Measurements from ENCODE around the gene SMTN.
A peak's percentile ranks its signal among the peaks of the same experiment; 100 is the strongest.
"Not testable (repeated sequence)": the region's sequence is repeated elsewhere in the genome, so short reads cannot be mapped to it uniquely, and the experiment has no call there.

Gene SMTN

GRCh38 chr22:31104869-31105268 lies 23.8 kb downstream of the SMTN start:
- no peak for DNase-seq (ENCODE audit: low read depth)

- no peak for DNase-seq (ENCODE audit: low read depth)
Observed at GRCh38 chr22:31105282-31105929, 24.3 kb downstream of the SMTN start.

GRCh38 chr22:31106001-31106571 lies 25.0 kb downstream of the SMTN start:
- no peak for DNase-seq (ENCODE audit: low read depth)

GRCh38 chr22:31106731-31107177 lies 25.6 kb downstream of the SMTN start:
- DNase-seq (ENCODE audit: low read depth): no peak

- peak; percentile 62 for DNase-seq (ENCODE audit: low read depth)
Observed at GRCh38 chr22:31107178-31107893, 26.2 kb downstream of the SMTN start, which contains the start of gene SELENOM. SELENOM (minus strand) TSS chr22:31107568; CDS start chr22:31107505, 63 bp downstream.

GRCh38 chr22:31107894-31108218 lies 26.7 kb downstream of the SMTN start:
- DNase-seq (ENCODE audit: low read depth): no peak

GRCh38 chr22:31112547-31113091 lies 31.5 kb downstream of the SMTN start:
- not testable (repeated sequence) for DNase-seq (ENCODE audit: low read depth)

- DNase-seq (ENCODE audit: low read depth): no peak
Observed at GRCh38 chr22:31118046-31118820, 37.1 kb downstream of the SMTN start.

GRCh38 chr22:31119026-31119717 lies 38.1 kb downstream of the SMTN start:
- no peak for DNase-seq (ENCODE audit: low read depth)

- DNase-seq (ENCODE audit: low read depth): no peak
Observed at GRCh38 chr22:31120230-31120629, 39.1 kb downstream of the SMTN start.

- DNase-seq (ENCODE audit: low read depth): no peak
Observed at GRCh38 chr22:31120642-31121041, 39.5 kb downstream of the SMTN start.

GRCh38 chr22:31121403-31121802 lies 40.3 kb downstream of the SMTN start:
- no peak for DNase-seq (ENCODE audit: low read depth)

- DNase-seq (ENCODE audit: low read depth): no peak
Observed at GRCh38 chr22:31122196-31122531, 41.0 kb downstream of the SMTN start.

- no peak for DNase-seq (ENCODE audit: low read depth)
Observed at GRCh38 chr22:31122532-31123291, 41.6 kb downstream of the SMTN start, which contains the start of gene INPP5J. INPP5J (plus strand) TSS chr22:31122966; CDS start chr22:31123015, 49 bp downstream.

- DNase-seq (ENCODE audit: low read depth): no peak
Observed at GRCh38 chr22:31123292-31123602, 42.1 kb downstream of the SMTN start.

- no peak for DNase-seq (ENCODE audit: low read depth)
Observed at GRCh38 chr22:31124290-31124689, 43.2 kb downstream of the SMTN start.

GRCh38 chr22:31124811-31125465 lies 43.8 kb downstream of the SMTN start:
- DNase-seq (ENCODE audit: low read depth): no peak

- no peak for DNase-seq (ENCODE audit: low read depth)
Observed at GRCh38 chr22:31125521-31126117, 44.5 kb downstream of the SMTN start.

- no peak for DNase-seq (ENCODE audit: low read depth)
Observed at GRCh38 chr22:31126128-31126868, 45.2 kb downstream of the SMTN start.

- DNase-seq (ENCODE audit: low read depth): no peak
Observed at GRCh38 chr22:31126869-31127175, 45.7 kb downstream of the SMTN start.

Measured in stimulated activated CD8-positive, alpha-beta memory T cell treated with anti-CD3 and anti-CD28 coated beads, Interleukin-15, amount 100 ng/mL, for 1 hour (primary cell).